ENCODE results near the gene PATL1. TPM values are rescaled to one million over a fixed set of nuclear protein-coding genes. Genes with fewer than 3 reads are reported as not detected.
"Not testable (repeated sequence)": the region's sequence is repeated elsewhere in the genome, so short reads cannot be mapped to it uniquely, and the experiment has no call there.

Gene PATL1
- total and polyA plus RNA-seq, 2 experiments from 2014 or later = 8.5 to 12.5 TPM

DNA sequence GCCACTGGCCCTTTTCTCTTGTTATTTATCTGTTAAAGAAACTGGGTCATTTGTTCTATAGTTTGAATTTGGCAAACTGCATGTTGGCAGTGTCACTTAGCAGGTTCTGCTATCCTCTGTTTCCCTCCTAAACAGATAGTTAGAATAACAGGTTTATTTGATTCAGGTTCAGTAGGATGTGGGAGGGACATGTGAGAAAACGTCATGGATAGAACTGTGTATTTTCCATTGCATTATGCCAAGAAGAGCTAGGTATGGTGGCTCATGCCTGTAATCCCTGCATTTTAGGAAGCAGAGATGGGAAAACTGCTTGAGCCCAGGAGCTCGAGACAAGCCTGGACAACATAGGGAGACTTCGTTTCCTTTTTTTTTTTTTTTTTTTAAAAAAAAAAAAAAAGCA, 24.3 kb downstream of the PATL1 start:
- no peak for DNase-seq
- Histone ChIP-seq H3K9me2 (ENCODE audit: insufficient read depth) (no peaks in the 10 kb centered on the region), H3K4me2 (ENCODE audit: unreplicated experiment) (no peak overlapping the region), H3K9ac (no peak overlapping the region), H3K4me1 (ENCODE audit: insufficient read depth) (no peaks in the 10 kb centered on the region; the same call in 1 of the 2 replicates), H3K4me3 (no peak overlapping the region), H3K79me2 (ENCODE audit: insufficient read depth) (peaks cover 19% of the 10 kb centered on the region; the same call in 1 of the 2 replicates), H3K27me3 (replicated peaks; ENCODE audit: insufficient read depth) (no peaks in the 10 kb centered on the region), H3K9me3 (ENCODE audit: low read depth) (no peaks in the 10 kb centered on the region), H3K36me3 (ENCODE audit: low read depth) (peaks cover 90% of the 10 kb centered on the region), H2AFZ (no peak overlapping the region), H4K20me1 (ENCODE audit: insufficient read depth) (no peaks in the 10 kb centered on the region), H3K27ac (no peak overlapping the region), H3F3A (ENCODE audit: insufficient read depth) (peaks cover 9% of the 10 kb centered on the region; the same call in 1 of the 2 replicates)
- TF ChIP-seq EZH2phosphoT487 (IDR thresholded peaks at IDR 0.05; ENCODE audit: insufficient read depth, low read depth) (no peak), EZH2 (IDR thresholded peaks at IDR 0.05; ENCODE audit: insufficient read depth, poor library complexity, severe bottlenecking) (no peak)
- in situ Hi-C loops (cut with MboI) = no loop called here
- 81% methylated on average over 3 of the region's 3 CpGs for WGBS, 2 experiments (ENCODE audit: low coverage in 1 of 2, low lambda C conversion rate in 2 of 2, missing lambda C conversion rate in 2 of 2)

DNA sequence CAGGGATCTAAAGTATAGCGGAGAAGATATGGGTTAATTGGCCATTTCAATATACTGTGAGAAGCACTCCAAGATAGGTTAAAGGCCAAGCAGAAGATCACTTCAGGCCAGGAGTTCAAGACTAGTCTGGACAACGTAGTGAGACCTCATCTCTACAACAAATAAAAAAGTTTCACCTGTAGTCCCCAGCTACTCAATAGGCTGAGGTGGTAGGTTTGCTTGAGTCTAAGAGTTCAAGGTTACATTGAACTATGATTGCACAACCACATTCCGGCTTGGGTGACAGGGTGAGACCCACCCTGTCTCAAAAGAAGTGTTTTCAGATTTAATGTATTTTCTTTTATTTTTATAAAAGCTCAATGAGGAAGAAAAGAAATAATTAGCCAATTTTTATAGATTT, 25.4 kb downstream of the PATL1 start:
- in situ Hi-C loops (cut with MboI) = no loop called here
- 0 out of 2 replicates have a peak, but pooled peaks cover 5% of the 10 kb centered on the region for H3F3A ChIP-seq (ENCODE audit: insufficient read depth)
- no peak for DNase-seq
- TF ChIP-seq EZH2 (IDR thresholded peaks at IDR 0.05; ENCODE audit: insufficient read depth, poor library complexity, severe bottlenecking) (no peak), EZH2phosphoT487 (IDR thresholded peaks at IDR 0.05; ENCODE audit: insufficient read depth, low read depth) (no peak)
- H3K9ac ChIP-seq = no peak overlapping the region
- H4K20me1 ChIP-seq (ENCODE audit: insufficient read depth) = no peaks in the 10 kb centered on the region
- H3K4me2 ChIP-seq (ENCODE audit: unreplicated experiment) = no peak overlapping the region
- H3K9me3 ChIP-seq (ENCODE audit: low read depth) = no peaks in the 10 kb centered on the region
- H3K36me3 ChIP-seq (ENCODE audit: low read depth) = peaks cover 90% of the 10 kb centered on the region
- H3K27me3 ChIP-seq (replicated peaks; ENCODE audit: insufficient read depth) = no peaks in the 10 kb centered on the region
- H3K9me2 ChIP-seq (ENCODE audit: insufficient read depth) = no peaks in the 10 kb centered on the region
- no peak overlapping the region for H3K27ac ChIP-seq
- 97% methylated on average over 3 of the region's 3 CpGs for WGBS, 2 experiments (ENCODE audit: low coverage in 1 of 2, low lambda C conversion rate in 2 of 2, missing lambda C conversion rate in 2 of 2)
- no peaks in the 10 kb centered on the region; the same call in 1 of the 2 replicates for H3K4me1 ChIP-seq (ENCODE audit: insufficient read depth)
- no peak overlapping the region for H3K4me3 ChIP-seq
- no peak overlapping the region for H2AFZ ChIP-seq
- H3K79me2 ChIP-seq (ENCODE audit: insufficient read depth) = peaks cover 15% of the 10 kb centered on the region; the same call in 1 of the 2 replicates

DNA sequence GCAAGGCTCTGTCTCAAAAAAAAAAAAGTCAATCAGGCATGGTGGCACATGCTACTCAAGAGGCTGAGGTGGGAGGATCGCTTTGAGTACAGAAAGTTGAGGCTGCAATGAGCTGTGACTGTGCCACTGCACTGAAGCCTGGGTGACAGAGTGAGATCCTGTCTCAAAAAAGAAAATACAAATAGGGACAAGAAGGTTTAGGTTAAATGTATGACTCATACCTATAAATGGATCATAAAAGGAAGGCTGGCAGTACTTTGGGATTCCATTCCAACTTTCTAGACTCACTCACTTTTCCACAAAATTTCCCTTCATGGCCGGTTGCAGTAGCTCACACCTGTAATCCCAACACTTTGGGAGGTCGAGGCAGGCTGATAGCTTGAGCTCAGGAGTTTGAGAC, 27.7 kb downstream of the PATL1 start:
- Histone ChIP-seq H3K36me3 (ENCODE audit: low read depth) (peaks cover 92% of the 10 kb centered on the region), H3K27me3 (replicated peaks; ENCODE audit: insufficient read depth) (no peaks in the 10 kb centered on the region), H3K4me2 (ENCODE audit: unreplicated experiment) (no peak overlapping the region), H3K4me1 (ENCODE audit: insufficient read depth) (no peaks in the 10 kb centered on the region; the same call in 1 of the 2 replicates), H3K9ac (no peak overlapping the region), H2AFZ (no peak overlapping the region), H4K20me1 (ENCODE audit: insufficient read depth) (no peaks in the 10 kb centered on the region), H3K79me2 (ENCODE audit: insufficient read depth) (peaks cover 10% of the 10 kb centered on the region; the same call in 1 of the 2 replicates), H3K9me2 (ENCODE audit: insufficient read depth) (no peaks in the 10 kb centered on the region), H3F3A (ENCODE audit: insufficient read depth) (0 out of 2 replicates have a peak, but pooled peaks cover 12% of the 10 kb centered on the region), H3K9me3 (ENCODE audit: low read depth) (no peaks in the 10 kb centered on the region), H3K27ac (no peak overlapping the region), H3K4me3 (no peak overlapping the region)
- TF ChIP-seq EZH2phosphoT487 (IDR thresholded peaks at IDR 0.05; ENCODE audit: insufficient read depth, low read depth) = no peak
- TF ChIP-seq EZH2 (IDR thresholded peaks at IDR 0.05; ENCODE audit: insufficient read depth, poor library complexity, severe bottlenecking) = no peak
- peak; percentile 26 for DNase-seq
- 95 to 100% methylated on average over 3 of the region's 3 CpGs for WGBS, 2 experiments (ENCODE audit: low coverage in 1 of 2, low lambda C conversion rate in 2 of 2, missing lambda C conversion rate in 2 of 2)
- in situ Hi-C loops (cut with MboI) = no loop called here

DNA sequence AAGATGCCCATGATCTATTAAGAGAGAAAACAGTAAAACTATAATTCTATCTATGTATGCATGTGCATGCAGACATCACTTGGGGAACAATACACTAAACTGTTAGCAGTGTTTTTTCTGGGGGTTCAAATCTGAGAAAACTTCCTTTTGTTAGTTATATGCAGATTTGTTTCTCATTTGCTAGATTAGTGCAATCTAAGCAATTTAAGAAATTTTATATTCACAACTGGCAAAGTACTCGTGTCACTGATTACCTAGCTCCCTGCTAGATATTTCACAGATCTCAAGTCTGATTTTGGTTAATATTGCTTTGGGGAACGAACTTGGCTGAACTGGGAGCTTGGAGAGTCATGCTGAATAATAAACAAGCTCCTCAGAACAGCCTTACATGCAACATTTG, 38.3 kb downstream of the PATL1 start:
- no peak overlapping the region for H3K4me2 ChIP-seq (ENCODE audit: unreplicated experiment)
- no peak for DNase-seq
- H3K27ac ChIP-seq = no peak overlapping the region
- no peaks in the 10 kb centered on the region for H3K79me2 ChIP-seq (ENCODE audit: insufficient read depth)
- H2AFZ ChIP-seq = no peak overlapping the region
- 85 to 91% methylated on average over 2 of the region's 2 CpGs for WGBS, 2 experiments (ENCODE audit: low coverage in 1 of 2, low lambda C conversion rate in 2 of 2, missing lambda C conversion rate in 2 of 2)
- no peak overlapping the region for H3K9ac ChIP-seq
- no peak for TF ChIP-seq EZH2 (IDR thresholded peaks at IDR 0.05; ENCODE audit: insufficient read depth, poor library complexity, severe bottlenecking)
- no peak for TF ChIP-seq EZH2phosphoT487 (IDR thresholded peaks at IDR 0.05; ENCODE audit: insufficient read depth, low read depth)
- H3F3A ChIP-seq (ENCODE audit: insufficient read depth) = peaks cover 10% of the 10 kb centered on the region; the same call in 1 of the 2 replicates
- H3K4me1 ChIP-seq (ENCODE audit: insufficient read depth) = no peaks in the 10 kb centered on the region
- H3K9me2 ChIP-seq (ENCODE audit: insufficient read depth) = no peaks in the 10 kb centered on the region
- peaks cover 6% of the 10 kb centered on the region; the same call in 1 of the 2 replicates for H3K36me3 ChIP-seq (ENCODE audit: low read depth)
- no peaks in the 10 kb centered on the region for H3K9me3 ChIP-seq (ENCODE audit: low read depth)
- H3K4me3 ChIP-seq = no peak overlapping the region
- no peaks in the 10 kb centered on the region for H3K27me3 ChIP-seq (replicated peaks; ENCODE audit: insufficient read depth)
- no peaks in the 10 kb centered on the region for H4K20me1 ChIP-seq (ENCODE audit: insufficient read depth)
- in situ Hi-C loops (cut with MboI) = no loop called here

DNA sequence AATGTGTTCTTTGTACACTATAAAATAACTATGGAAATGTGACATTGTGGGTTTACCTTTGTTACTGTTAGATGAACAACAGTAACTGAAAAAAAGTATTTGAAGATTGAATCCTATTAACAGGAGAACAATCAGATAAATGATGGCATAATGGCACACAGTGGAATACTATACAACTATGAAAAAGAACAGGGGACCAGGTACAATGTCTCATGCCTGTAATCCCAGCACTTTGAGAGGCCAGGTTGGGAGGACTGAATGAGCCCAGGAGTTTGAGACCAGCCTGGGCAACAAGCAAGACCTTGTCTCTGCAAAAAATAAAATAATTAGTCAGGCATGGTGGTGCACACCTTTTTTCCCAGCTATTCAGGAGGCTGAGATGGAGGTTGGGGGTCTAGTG, 38.8 kb downstream of the PATL1 start:
- Histone ChIP-seq H3K79me2 (ENCODE audit: insufficient read depth) (no peaks in the 10 kb centered on the region), H3K27ac (no peak overlapping the region), H3K4me3 (no peak overlapping the region), H3K27me3 (replicated peaks; ENCODE audit: insufficient read depth) (no peaks in the 10 kb centered on the region), H3F3A (ENCODE audit: insufficient read depth) (peaks cover 10% of the 10 kb centered on the region; the same call in 1 of the 2 replicates), H3K9ac (no peak overlapping the region), H3K9me2 (ENCODE audit: insufficient read depth) (no peaks in the 10 kb centered on the region), H3K36me3 (ENCODE audit: low read depth) (peaks cover 6% of the 10 kb centered on the region; the same call in 1 of the 2 replicates), H3K4me2 (ENCODE audit: unreplicated experiment) (no peak overlapping the region), H2AFZ (no peak overlapping the region), H4K20me1 (ENCODE audit: insufficient read depth) (no peaks in the 10 kb centered on the region), H3K4me1 (ENCODE audit: insufficient read depth) (no peaks in the 10 kb centered on the region), H3K9me3 (ENCODE audit: low read depth) (no peaks in the 10 kb centered on the region)
- DNase-seq = no peak
- in situ Hi-C loops (cut with MboI) = no loop called here
- no peak for TF ChIP-seq EZH2 (IDR thresholded peaks at IDR 0.05; ENCODE audit: insufficient read depth, poor library complexity, severe bottlenecking)
- TF ChIP-seq EZH2phosphoT487 (IDR thresholded peaks at IDR 0.05; ENCODE audit: insufficient read depth, low read depth) = no peak

DNA sequence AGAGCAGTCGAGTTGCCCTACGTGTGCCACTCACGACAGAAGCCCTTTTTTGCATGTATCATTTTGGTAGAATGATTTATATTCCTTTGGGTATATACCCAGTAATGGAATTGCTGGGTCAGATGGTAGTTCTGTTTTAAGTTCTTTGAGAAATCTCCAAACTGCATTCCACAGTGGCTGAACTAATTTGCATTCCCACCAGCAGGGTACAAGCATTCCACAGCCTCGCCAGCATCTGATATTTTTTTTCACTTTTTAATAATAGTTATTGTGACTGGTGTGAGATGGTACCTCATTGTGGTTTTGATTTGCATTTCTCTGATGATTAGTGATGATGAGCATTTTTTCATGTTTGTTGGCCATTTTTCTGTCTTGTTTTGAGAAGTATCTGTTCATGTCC, 41.9 kb downstream of the PATL1 start:
- H3K27ac ChIP-seq = not testable (repeated sequence)

More for the DNA sequence above, 41.9 kb downstream of the PATL1 start:
- H2AFZ ChIP-seq; H3K9me3 ChIP-seq (ENCODE audit: low read depth); H3K4me2 ChIP-seq (ENCODE audit: unreplicated experiment); H3K27me3 ChIP-seq (replicated peaks; ENCODE audit: insufficient read depth); H3K4me3 ChIP-seq; H3F3A ChIP-seq (ENCODE audit: insufficient read depth); H4K20me1 ChIP-seq (ENCODE audit: insufficient read depth); H3K9me2 ChIP-seq (ENCODE audit: insufficient read depth); H3K9ac ChIP-seq; H3K4me1 ChIP-seq (ENCODE audit: insufficient read depth); H3K36me3 ChIP-seq (ENCODE audit: low read depth); in situ Hi-C loops (cut with MboI); H3K79me2 ChIP-seq (ENCODE audit: insufficient read depth): not testable (repeated sequence)
- DNase-seq = peak; percentile 6
- WGBS, 2 experiments (ENCODE audit: low coverage in 1 of 2, low lambda C conversion rate in 2 of 2, missing lambda C conversion rate in 2 of 2) = 84 to 92% methylated on average over 4 of the region's 4 CpGs
